T follicular helper cell (primary cell): ENCODE results near the gene POPDC2.

ENCODE experiments used
- DNase-seq: peaks from one replicate; pipeline ENCODE4 v3.0.0-alpha.2; 2020; ENCODE audit warnings: low read depth

POPDC2 gene

GRCh38 chr3:119639494-119640350 is 20.7 kb downstream of the POPDC2 start:
- no peak for DNase-seq

DNA sequence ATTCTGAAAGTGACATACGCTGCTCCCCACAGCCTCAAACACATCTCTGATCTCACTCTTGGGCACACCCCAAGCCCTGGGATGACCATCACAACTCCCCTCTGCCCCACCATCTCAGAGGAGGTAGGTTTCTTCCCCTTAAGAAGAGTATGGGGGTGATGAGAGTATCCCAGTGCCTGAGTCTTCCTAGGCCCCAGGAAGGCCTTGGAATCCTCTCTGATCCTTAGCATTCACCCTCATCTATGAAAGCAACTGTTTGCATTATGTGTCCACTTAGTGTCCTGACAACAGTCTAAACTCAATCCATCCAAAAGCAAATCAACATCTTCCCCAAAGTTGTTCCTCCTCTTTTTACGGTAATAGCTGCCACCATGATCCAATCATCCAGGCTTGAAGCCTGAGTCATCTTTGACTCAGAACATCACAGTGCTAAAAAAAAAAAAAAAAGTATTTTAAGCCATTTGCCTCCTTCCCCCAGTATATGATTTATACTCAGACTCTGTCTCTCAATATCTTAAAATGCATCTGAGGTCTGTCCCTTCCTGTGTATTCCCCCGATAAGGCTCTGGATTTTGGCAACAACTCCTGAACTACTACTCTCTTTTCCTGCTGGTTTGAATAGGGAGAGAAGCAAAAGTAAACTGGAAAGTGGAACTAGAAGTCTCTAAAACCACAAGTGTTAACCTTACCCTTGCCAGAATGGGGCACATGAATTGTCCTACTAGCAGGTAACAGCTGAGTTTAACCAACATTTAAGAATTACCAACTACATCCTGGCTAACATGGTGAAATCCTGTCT is 22.5 kb downstream of the POPDC2 start:
- DNase-seq, result no peak

DNA sequence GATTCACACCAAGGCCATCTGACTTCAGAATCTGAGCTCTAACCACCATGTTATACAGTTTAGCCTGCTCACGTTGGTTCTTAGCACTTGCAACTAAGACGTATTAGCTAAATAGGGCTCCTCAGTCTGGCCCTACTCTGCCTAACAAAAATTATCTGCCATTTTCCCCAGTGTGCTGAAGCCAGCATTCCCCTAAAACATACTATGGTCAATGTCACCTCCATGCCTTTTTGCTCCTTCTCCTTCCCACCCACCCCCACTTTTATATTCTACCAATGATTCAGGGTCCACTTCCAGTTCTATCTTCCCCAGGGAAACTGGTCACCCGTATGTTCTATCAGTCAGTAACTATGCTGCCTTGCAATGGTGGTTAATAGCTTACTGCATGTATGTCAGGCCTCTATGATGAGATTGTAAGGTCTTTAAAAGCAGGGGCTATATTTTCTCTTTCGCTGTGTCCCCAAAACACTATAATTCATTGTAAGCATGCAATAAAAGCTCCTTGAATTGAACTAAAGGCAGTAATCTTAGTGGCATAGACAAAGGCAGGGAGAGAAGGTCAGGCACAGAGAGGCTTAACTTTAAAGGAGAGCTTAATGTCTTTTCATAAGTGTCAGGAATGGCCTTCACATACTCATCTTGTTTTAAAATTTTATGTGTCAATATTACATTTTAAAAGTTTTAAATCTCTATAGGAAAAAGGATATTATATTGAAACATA is 23.3 kb downstream of the POPDC2 start:
- DNase-seq, result no peak

DNA sequence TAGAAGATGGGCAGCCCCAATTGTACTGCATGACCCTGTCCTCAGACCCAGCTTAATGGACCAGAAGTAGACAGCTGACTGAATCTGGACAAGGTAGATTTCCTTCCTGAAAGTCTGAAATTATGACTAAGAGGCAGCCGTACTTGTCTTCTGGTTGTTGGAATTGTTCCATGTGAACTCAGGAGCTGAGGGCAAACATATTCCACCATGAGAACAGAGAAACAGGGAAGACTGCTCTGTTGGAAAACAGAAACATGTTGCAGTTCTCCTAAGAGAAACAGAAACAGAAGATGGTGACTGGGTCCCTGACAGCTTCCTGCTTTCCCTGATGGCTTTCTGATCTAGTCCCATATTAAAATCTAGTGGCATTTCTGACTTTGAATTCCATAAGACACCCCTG is 24.1 kb downstream of the POPDC2 start:
- no peak for DNase-seq

DNA sequence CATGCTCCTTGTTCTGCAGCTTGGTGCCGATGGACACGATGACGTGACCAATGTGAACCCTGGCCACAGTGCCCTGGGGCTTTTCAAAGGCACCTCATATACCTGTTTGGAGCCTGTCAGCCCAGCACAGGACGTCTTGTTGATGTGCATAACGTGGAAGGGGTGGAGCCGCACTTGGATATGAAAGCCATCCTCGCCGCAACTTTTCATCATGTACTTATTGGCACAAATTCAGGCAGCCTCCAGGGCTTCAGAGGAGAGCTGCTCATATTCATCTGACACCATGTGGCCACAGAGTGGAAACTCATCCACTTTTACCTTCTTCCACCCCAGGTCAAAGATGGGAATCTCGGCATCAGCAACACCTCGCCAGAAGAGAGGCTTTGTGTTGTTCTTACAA is 24.7 kb downstream of the POPDC2 start:
- no peak for DNase-seq

GRCh38 chr3:119632829-119633228 is 27.6 kb downstream of the POPDC2 start:
- DNase-seq, result no peak

- no peak for DNase-seq
Observed at GRCh38 chr3:119632216-119632615, 28.2 kb downstream of the POPDC2 start.

DNA sequence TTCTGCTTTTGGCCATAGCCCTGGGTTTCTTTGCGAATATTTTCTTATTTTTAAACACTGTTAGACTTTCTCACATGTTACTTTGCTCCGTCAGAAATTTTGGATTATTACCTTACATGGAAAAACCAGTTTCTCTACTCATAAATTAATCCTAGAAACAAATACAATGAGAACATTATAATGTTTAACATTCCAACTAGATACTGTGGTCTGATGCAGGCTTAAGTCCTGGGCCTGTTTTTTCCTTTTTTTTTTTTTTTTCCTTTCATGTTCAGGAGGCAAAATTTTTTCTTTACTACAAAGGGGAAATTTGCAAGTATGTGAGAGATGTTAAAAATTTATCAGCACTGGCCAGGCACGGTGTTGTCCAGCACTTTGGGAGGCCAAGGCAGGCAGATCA is 28.9 kb downstream of the POPDC2 start:
- no peak for DNase-seq

- no peak for DNase-seq
Observed at GRCh38 chr3:119630880-119631329, 29.5 kb downstream of the POPDC2 start.

- DNase-seq, result no peak
Observed at GRCh38 chr3:119630128-119630879, 30.1 kb downstream of the POPDC2 start.

- DNase-seq, result no peak
Observed at GRCh38 chr3:119628816-119629445, 31.5 kb downstream of the POPDC2 start.

GRCh38 chr3:119628390-119628789 is 32.0 kb downstream of the POPDC2 start:
- DNase-seq, result no peak

DNA sequence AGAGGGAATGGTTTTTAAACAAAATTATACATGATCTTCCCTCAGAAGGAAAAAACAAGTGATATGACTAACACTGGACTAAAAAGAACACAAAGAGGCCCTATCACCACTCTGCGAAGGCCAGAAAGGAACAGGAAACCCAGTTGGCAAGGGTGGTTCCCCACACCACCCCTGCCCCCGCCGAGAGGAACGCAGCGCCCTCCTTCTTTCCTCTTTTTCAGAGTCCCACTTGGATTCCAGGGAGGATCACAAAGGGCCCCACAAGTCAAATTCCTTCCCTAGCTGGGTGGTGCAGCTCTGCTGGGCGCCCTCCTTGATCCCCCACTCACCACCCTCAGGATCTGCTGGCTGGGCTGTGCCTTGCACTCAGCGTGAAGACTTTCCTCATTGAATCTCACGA is 32.9 kb downstream of the POPDC2 start:
- no peak for DNase-seq

DNA sequence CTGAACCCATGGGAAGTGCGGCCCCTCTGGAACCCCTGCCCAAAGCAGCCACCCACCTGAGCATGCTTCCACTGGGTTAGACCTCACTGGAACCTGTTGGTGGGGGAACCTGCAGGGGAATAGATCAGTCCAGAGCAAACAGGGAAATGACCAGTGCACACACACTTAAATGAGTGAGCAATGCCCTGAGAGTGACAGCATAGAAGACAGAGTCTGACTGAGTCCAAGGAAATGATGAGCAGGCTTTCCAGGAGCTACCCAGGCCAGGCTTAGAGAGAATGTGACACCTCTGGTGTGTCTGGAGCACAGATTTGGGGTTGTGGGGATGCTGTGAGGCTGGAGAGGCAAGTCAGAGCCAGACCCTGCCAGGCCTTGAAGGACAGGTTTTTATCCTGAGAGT is 34.2 kb downstream of the POPDC2 start:
- no peak for DNase-seq

DNA sequence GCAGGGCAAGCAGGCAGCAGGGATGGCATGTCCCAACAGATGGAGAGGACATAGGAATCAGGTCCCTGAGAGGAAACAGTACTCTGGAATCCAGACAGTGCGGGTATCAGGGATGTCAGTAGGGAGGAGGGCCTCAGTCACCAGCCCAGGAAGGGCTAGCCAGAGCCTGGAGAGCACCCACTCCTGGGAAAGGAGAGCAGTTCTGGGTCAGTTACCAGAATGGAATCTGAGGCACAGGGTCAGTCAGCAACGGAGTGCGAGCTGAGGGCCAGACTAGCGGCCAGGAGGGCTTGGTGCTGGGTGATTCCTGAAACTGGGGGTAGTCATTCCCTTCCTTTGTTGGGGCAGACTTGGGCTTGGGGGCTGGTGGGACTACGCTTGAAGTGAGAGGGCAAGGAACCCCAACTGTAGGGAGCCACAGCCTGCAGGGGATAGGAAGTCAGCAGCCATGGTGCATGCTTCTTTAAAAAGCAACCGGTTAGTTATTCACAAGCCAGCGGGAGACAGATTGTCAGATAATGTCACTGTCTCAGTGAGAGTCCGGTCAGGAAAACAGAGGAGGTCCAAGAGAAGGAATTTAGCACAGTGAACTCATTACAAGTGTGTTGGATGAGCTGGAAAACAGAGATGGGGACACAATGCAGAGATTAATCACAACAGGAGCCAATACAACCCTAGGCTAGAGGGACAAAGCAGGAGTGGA is 34.8 kb downstream of the POPDC2 start:
- no peak for DNase-seq

- no peak for DNase-seq
Observed at GRCh38 chr3:119624002-119624720, 36.2 kb downstream of the POPDC2 start.

- no peak for DNase-seq
Observed at GRCh38 chr3:119620899-119621298, 39.5 kb downstream of the POPDC2 start.

DNA sequence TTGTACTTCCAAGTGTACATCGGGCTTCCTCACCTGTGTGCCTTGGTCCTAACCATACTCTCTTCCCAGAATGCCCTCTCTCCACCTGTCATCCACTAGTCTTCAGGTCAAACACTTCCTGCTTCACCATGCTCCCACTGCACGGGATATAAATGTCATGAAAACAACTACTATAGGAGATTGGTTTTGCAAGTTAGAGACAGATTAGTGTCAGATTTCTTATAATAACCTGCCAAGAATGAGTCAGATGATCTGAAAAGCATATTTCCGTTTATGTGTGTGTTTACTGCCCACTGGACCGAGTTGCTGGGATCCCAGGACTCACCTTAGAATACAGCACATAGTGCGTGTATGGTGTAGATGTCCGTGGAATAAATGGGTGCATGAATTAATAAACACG is 41.3 kb downstream of the POPDC2 start:
- no peak for DNase-seq

- no peak for DNase-seq
Observed at GRCh38 chr3:119616056-119616455, 44.3 kb downstream of the POPDC2 start.

- DNase-seq, result no peak
Observed at GRCh38 chr3:119613872-119614271, 46.5 kb downstream of the POPDC2 start.
